Activated CD4-positive, alpha-beta memory T cell treated with anti-CD3 and anti-CD28 coated beads, Interleukin-2, amount 10 ng/mL, durations not matched to agents 7 days and 5 days (primary cell): ENCODE results near the gene PON1. TPM values are rescaled to one million over a fixed set of nuclear protein-coding genes. Genes with fewer than 3 reads are reported as not detected.

Experiments used
- CTCF ChIA-PET: fragments of 350-600 bp; sonication (Branson Sonifier 250); formaldehyde crosslinking; loops from one replicate; lab custom pipeline; 2021; ENCODE audit warnings: antibody characterized with exemption, inconsistent platforms; lab: Charles Lee
- POLR2A ChIA-PET: fragments of 350-600 bp; sonication (Branson Sonifier 250); formaldehyde crosslinking; loops from one replicate; lab custom pipeline; 2021; ENCODE audit warnings: antibody characterized with exemption; lab: Charles Lee
- DNase-seq: peaks from one replicate; pipeline ENCODE4 v3.0.0-alpha.2; 2020
- H3K27ac Mint-ChIP-seq: one replicate; pipeline ENCODE4 v1.8.0; 2021; ENCODE audit warnings: mild to moderate bottlenecking, mixed read lengths
- H3K27me3 Mint-ChIP-seq: one replicate; pipeline ENCODE4 v1.8.0; 2021; ENCODE audit warnings: mixed read lengths
- H3K36me3 Mint-ChIP-seq: one replicate; pipeline ENCODE4 v1.8.0; 2021; ENCODE audit warnings: low read depth, mixed read lengths
- H3K4me1 Mint-ChIP-seq: one replicate; pipeline ENCODE4 v1.8.0; 2021; ENCODE audit warnings: mixed read lengths
- H3K4me3 Mint-ChIP-seq: one replicate; pipeline ENCODE4 v1.8.0; 2021; ENCODE audit warnings: mild to moderate bottlenecking, mixed read lengths
- H3K9me3 Mint-ChIP-seq: one replicate; pipeline ENCODE4 v1.8.0; 2021; ENCODE audit warnings: mixed read lengths
- total RNA-seq, 2 experiments: library from RNA; stranded (reverse); gene quantifications; one replicate each; pipeline ENCODE4 v1.2.3, GENCODE V29; 2021

Gene PON1
- total RNA-seq, 2 experiments from 2014 or later, result not detected

DNA sequence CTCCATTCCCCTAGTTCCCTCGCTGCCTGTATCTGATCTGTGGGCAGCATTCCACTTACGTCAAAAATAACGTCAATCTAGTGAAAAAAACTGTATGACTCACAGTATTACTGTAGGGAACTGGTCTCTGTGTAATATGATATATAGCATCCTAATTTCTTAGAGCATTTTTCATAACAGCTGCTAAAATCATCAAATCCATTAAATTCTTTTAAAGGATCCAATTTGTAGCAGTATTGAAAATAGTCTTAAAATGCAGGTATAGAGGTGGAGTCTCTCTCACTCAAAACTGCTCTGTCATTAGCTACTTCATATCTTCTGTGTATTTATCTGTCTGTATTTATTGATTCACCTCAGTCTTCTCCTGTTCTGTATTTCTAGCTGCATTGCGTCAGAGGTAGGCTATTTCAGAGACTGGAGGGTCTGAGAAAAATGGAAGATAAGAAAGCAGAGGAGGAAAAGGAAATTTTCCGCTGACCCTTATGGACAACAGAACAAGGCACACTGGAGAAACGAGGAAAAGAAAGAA lies 59.9 kb downstream of the PON1 start:
- H3K27me3 Mint-ChIP-seq, result no peaks in the 10 kb centered on the region
- ChIA-PET CTCF (no interaction called here), POLR2A (no interaction called here)
- no peak overlapping the region for H3K4me3 Mint-ChIP-seq
- DNase-seq, result no peak
- no peaks in the 10 kb centered on the region for H3K4me1 Mint-ChIP-seq
- H3K27ac Mint-ChIP-seq, result no peak overlapping the region
- no peaks in the 10 kb centered on the region for H3K9me3 Mint-ChIP-seq
- H3K36me3 Mint-ChIP-seq, result no peaks in the 10 kb centered on the region

- H3K27ac Mint-ChIP-seq, result no peak overlapping the region
- POLR2A ChIA-PET, result no interaction called here
- H3K36me3 Mint-ChIP-seq, result no peaks in the 10 kb centered on the region
- DNase-seq, result no peak
- CTCF ChIA-PET, result no interaction called here
- H3K4me1 Mint-ChIP-seq, result no peaks in the 10 kb centered on the region
- no peak overlapping the region for H3K4me3 Mint-ChIP-seq
- H3K9me3 Mint-ChIP-seq, result no peaks in the 10 kb centered on the region
- H3K27me3 Mint-ChIP-seq, result no peaks in the 10 kb centered on the region
These were observed 60.5 kb downstream of the PON1 start for GRCh38 chr7:95263785-95264362.

DNA sequence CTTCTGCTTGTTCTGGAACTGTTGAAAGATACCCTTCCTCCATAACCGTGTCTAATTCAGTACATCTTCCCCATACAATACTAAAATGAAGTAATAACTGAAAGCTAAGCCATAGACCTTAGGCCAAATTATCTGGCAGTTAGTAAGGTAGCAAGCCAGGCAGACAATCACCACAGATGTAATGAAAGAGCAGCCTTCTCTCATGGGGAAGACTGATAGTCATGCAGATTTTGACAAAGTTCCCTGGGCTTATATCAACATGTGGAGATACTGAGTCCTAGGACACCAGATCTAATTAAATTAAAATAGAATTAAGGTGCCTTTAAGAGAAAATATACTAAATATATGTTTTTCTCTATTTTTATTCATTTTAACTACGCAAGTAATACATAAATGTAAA lies 61.5 kb downstream of the PON1 start:
- Mint-ChIP-seq H3K27ac (no peak overlapping the region), H3K4me3 (no peak overlapping the region), H3K9me3 (no peaks in the 10 kb centered on the region), H3K36me3 (no peaks in the 10 kb centered on the region), H3K27me3 (no peaks in the 10 kb centered on the region), H3K4me1 (no peaks in the 10 kb centered on the region)
- ChIA-PET POLR2A (no interaction called here), CTCF (no interaction called here)
- DNase-seq, result no peak

DNA sequence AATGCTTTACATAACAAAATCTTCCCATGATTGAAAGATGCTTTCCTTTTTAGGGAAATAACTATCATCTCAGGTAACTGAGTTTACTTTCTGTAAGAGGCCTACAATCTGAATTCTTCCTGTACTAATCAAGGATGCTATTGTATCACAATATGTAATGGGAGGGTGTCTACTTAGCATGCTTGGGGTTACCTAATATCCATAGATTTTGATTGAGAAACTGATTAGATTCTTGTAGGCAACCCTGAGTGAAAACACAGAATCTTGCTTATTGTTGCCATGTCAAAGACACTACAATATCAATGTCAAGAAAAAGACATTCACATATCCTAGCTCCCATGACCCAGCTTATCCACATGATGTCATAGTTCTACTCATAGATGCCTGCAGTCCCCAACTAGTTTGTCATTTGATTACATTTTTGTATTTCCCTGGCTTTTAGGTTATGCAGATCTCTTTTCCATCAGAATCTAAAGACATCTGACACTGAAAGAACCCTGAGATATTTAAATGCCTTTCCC lies 62.4 kb downstream of the PON1 start:
- ChIA-PET CTCF (no interaction called here), POLR2A (no interaction called here)
- Mint-ChIP-seq H3K4me3 (no peak overlapping the region), H3K27ac (no peak overlapping the region), H3K9me3 (no peaks in the 10 kb centered on the region), H3K36me3 (no peaks in the 10 kb centered on the region), H3K4me1 (no peaks in the 10 kb centered on the region), H3K27me3 (no peaks in the 10 kb centered on the region)
- no peak for DNase-seq

- POLR2A ChIA-PET, result no interaction called here
- Mint-ChIP-seq H3K4me3 (no peak overlapping the region), H3K27ac (no peak overlapping the region), H3K36me3 (no peaks in the 10 kb centered on the region), H3K27me3 (no peaks in the 10 kb centered on the region), H3K4me1 (no peaks in the 10 kb centered on the region), H3K9me3 (no peaks in the 10 kb centered on the region)
- no peak for DNase-seq
- CTCF ChIA-PET, result no interaction called here
These were observed 68.6 kb downstream of the PON1 start for GRCh38 chr7:95255691-95256090.

DNA sequence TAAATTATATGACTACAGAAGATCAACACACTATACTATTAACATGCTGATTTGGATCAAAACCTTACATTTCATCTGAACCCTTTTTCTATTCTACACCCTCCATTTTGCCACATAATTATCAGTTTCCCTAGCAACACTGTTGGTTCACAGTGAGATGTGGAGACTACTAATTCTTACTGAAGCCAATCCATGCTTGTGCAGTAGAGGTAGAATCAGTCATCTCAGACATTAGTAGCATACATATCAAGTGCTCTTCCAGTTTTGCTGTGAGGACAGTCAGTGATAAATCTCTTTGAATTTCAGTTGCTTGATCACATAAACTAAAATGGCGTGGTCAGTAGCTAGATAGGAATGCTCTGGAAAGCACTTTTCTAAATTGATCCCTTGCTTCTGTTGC lies 70.3 kb downstream of the PON1 start:
- H3K27ac Mint-ChIP-seq, result no peak overlapping the region
- no peak for DNase-seq
- H3K9me3 Mint-ChIP-seq, result no peaks in the 10 kb centered on the region
- ChIA-PET POLR2A (no interaction called here), CTCF (no interaction called here)
- H3K4me3 Mint-ChIP-seq, result no peak overlapping the region
- no peaks in the 10 kb centered on the region for H3K4me1 Mint-ChIP-seq
- no peaks in the 10 kb centered on the region for H3K27me3 Mint-ChIP-seq
- H3K36me3 Mint-ChIP-seq, result no peaks in the 10 kb centered on the region

- Mint-ChIP-seq H3K27me3 (no peaks in the 10 kb centered on the region), H3K9me3 (no peaks in the 10 kb centered on the region), H3K36me3 (no peaks in the 10 kb centered on the region), H3K27ac (no peak overlapping the region), H3K4me1 (no peaks in the 10 kb centered on the region), H3K4me3 (no peak overlapping the region)
- ChIA-PET POLR2A (no interaction called here), CTCF (no interaction called here)
- no peak for DNase-seq
These were observed 72.4 kb downstream of the PON1 start for GRCh38 chr7:95251966-95252365.

DNA sequence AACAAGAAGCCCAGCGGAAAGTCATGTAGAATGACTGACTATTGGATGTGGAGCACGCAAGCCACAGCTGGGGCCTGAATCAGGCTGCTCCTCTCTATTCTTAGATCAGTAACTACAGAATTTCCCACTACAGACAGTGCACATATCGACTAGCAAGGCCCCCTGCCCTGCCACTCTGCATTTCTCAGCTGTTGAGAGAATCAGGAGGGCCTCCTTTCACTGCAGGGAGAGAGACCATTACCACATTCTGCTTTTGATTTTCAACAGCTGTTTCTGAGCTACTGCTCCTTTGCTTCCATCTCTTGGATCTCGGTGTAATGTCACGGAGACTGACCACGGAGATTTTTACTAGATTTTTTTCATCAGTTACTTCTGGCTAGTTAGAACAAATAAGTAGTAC lies 73.8 kb downstream of the PON1 start:
- CTCF ChIA-PET, result interaction anchor here (1.6 kb wide), 1 partner anchor 801 kb away, joined by 3 read pairs; no protein-coding TSS in a partner anchor
- H3K27me3 Mint-ChIP-seq, result no peaks in the 10 kb centered on the region
- DNase-seq, result no peak
- no peaks in the 10 kb centered on the region for H3K9me3 Mint-ChIP-seq
- no peak overlapping the region for H3K27ac Mint-ChIP-seq
- H3K36me3 Mint-ChIP-seq, result no peaks in the 10 kb centered on the region
- H3K4me1 Mint-ChIP-seq, result no peaks in the 10 kb centered on the region
- H3K4me3 Mint-ChIP-seq, result no peak overlapping the region
- POLR2A ChIA-PET, result no interaction called here

Other genes starting within 250 kb of the PON1 start
- gene PON3, start 71.8 kb upstream of the PON1 start, total RNA-seq, result not detected
- gene PON2, start 110.5 kb upstream of the PON1 start, total RNA-seq, result 1 to 10 TPM; 3.5 to 4.3 TPM
- gene ASB4, start 161.4 kb upstream of the PON1 start, total RNA-seq, result not detected